A549 (cell line): ENCODE data around the gene MED19. TPM values are rescaled to one million over a fixed set of nuclear protein-coding genes. Genes with fewer than 3 reads are reported as not detected.

Experiments
- ATAC-seq, 2 experiments: fragments of 200-7000 bp in 1 of 2; fragments of >200 bp in 1 of 2; cut with Nextera tagmentation in 1 of 2; cut with Tn5 transposase in 1 of 2; 3 replicates each; pipeline versions ENCODE4 v1.8.0 to v1.9.1; 2018 to 2020; ENCODE audit warnings: mild to moderate bottlenecking in 1 of 2, moderate library complexity in 1 of 2
- CTCF ChIA-PET: fragments of 300-600 bp; sonication (Branson Sonifier 250); formaldehyde crosslinking; extraction: SDS; loops from one replicate; lab custom pipeline; 2021; ENCODE audit warnings: antibody characterized with exemption, inconsistent platforms; lab: Yijun Ruan, JAX
- POLR2A ChIA-PET: fragments of 350-600 bp; formaldehyde crosslinking; extraction: SDS; loops from one replicate; lab custom pipeline; 2021; ENCODE audit warnings: antibody characterized with exemption, inconsistent platforms; lab: Yijun Ruan, JAX
- DNase-seq, 2 experiments: peaks; one replicate each; pipeline versions ENCODE4 v3.0.0 to v3.0.0-alpha.2; 2011 to 2016; ENCODE audit warnings: low read depth in 1 of 2, low spot score in 1 of 2
- FAIRE-seq: peaks from 2 replicates; lab custom pipeline; 2011; peaks lifted over from hg19 to GRCh38; lab: Jason Lieb, UNC
- H3K27ac ChIP-seq, 2 experiments: fragments of >200 bp; sonication (Bioruptor Twin); formaldehyde crosslinking; 3 replicates each; pipeline ENCODE4 v1.5.1; 2016 to 2017
- H3K4me1 ChIP-seq: fragments of >200 bp; sonication (Bioruptor Twin); formaldehyde crosslinking; 3 replicates; pipeline ENCODE4 v1.6.1; 2016
- H3K4me2 ChIP-seq: fragments of >200 bp; sonication (Bioruptor Twin); formaldehyde crosslinking; 3 replicates; pipeline ENCODE4 v1.6.1; 2016
- H3K4me3 ChIP-seq: fragments of >200 bp; sonication (Bioruptor Twin); formaldehyde crosslinking; 3 replicates; pipeline ENCODE4 v1.5.1; 2016
- H3K9me3 ChIP-seq: fragments of >200 bp; sonication (Bioruptor Twin); formaldehyde crosslinking; 3 replicates; pipeline ENCODE4 v1.6.1; 2016
- ATOH8 ChIP-seq: fragments of 250-450 bp; sonication (Bioruptor Pico); IDR thresholded peaks from 2 replicates; pipeline ENCODE4 v1.5.0; 2020; ENCODE audit warnings: low read depth, mild to moderate bottlenecking, moderate library complexity
- CHD2 ChIP-seq: fragments of 150-350 bp; IDR thresholded peaks from 2 replicates; pipeline ENCODE4 v1.6.1; 2014; ENCODE audit warnings: low read length; ENCODE audit not compliant: partially characterized antibody
- CHD4 ChIP-seq: fragments of 200-600 bp; sonication (generic); IDR thresholded peaks from 2 replicates; pipeline ENCODE4 v1.6.1; 2016; ENCODE audit warnings: antibody characterized with exemption, mild to moderate bottlenecking, borderline replicate concordance
- E2F6 ChIP-seq: IDR thresholded peaks from 2 replicates; pipeline ENCODE4 v1.6.1; 2012; ENCODE audit warnings: low read depth, borderline replicate concordance
- EHMT2 ChIP-seq: fragments of 200-600 bp; sonication (generic); IDR thresholded peaks from 2 replicates; pipeline ENCODE4 v1.6.1; 2016; ENCODE audit warnings: antibody characterized with exemption, low read depth, mild to moderate bottlenecking, moderate library complexity
- FOSB ChIP-seq: fragments of 250-450 bp; sonication (Bioruptor Pico); IDR thresholded peaks from 2 replicates; pipeline ENCODE4 v1.5.0; 2020; ENCODE audit warnings: mild to moderate bottlenecking, moderate library complexity
- FOXS1 ChIP-seq: fragments of 250-450 bp; sonication (Bioruptor Pico); IDR thresholded peaks from 2 replicates; pipeline ENCODE4 v1.5.0; 2020; ENCODE audit warnings: mild to moderate bottlenecking, moderate library complexity
- HEYL ChIP-seq: fragments of 250-450 bp; sonication (Bioruptor Pico); IDR thresholded peaks from 2 replicates; pipeline ENCODE4 v1.8.0; 2021; ENCODE audit warnings: mild to moderate bottlenecking, moderate library complexity
- HOXA7 ChIP-seq: fragments of 250-450 bp; sonication (Bioruptor Pico); IDR thresholded peaks from 2 replicates; pipeline ENCODE4 v1.5.0; 2020; ENCODE audit warnings: mild to moderate bottlenecking, moderate library complexity
- HOXB13 ChIP-seq: fragments of 250-450 bp; sonication (Bioruptor Pico); IDR thresholded peaks from 2 replicates; pipeline ENCODE4 v1.5.0; 2020; ENCODE audit warnings: low read depth, mild to moderate bottlenecking, moderate library complexity
- HOXB5 ChIP-seq: fragments of 250-450 bp; sonication (Bioruptor Pico); IDR thresholded peaks from 2 replicates; pipeline ENCODE4 v1.5.0; 2020; ENCODE audit warnings: mild to moderate bottlenecking, moderate library complexity
- JUN ChIP-seq, 2 experiments: fragments of >200 bp; sonication (Bioruptor Twin); formaldehyde crosslinking; IDR thresholded peaks; 2 replicates in 1 of 2; 3 replicates in 1 of 2; pipeline ENCODE4 v1.6.1; 2016 to 2017
- KDM1A ChIP-seq: fragments of 200-600 bp; sonication (generic); IDR thresholded peaks from 2 replicates; pipeline ENCODE4 v1.6.1; 2016; ENCODE audit warnings: low read depth, mild to moderate bottlenecking
- MAFK ChIP-seq: fragments of 450-650 bp; IDR thresholded peaks from 2 replicates; pipeline ENCODE4 v1.6.1; 2014; ENCODE audit not compliant: partially characterized antibody
- NPAS2 ChIP-seq: fragments of 250-450 bp; sonication (Bioruptor Pico); IDR thresholded peaks from 2 replicates; pipeline ENCODE4 v1.8.0; 2022; ENCODE audit warnings: mild to moderate bottlenecking, moderate library complexity, borderline replicate concordance
- NR3C1 ChIP-seq: fragments of >200 bp; sonication (Bioruptor Twin); formaldehyde crosslinking; IDR thresholded peaks from 3 replicates; pipeline ENCODE4 v1.6.1; 2017
- PBX3 ChIP-seq: IDR thresholded peaks from 2 replicates; pipeline ENCODE4 v1.6.1; 2012
- PHF8 ChIP-seq: fragments of 200-600 bp; sonication (generic); IDR thresholded peaks from 2 replicates; pipeline ENCODE4 v1.6.1; 2016; ENCODE audit warnings: low read depth, mild to moderate bottlenecking, antibody characterized with exemption, moderate library complexity, borderline replicate concordance
- POLR2A ChIP-seq: IDR thresholded peaks from 2 replicates; pipeline ENCODE4 v1.6.1; 2012; ENCODE audit warnings: mild to moderate bottlenecking, low read length
- RAD21 ChIP-seq, 2 experiments: fragments of >200 bp in 1 of 2; sonication (Bioruptor Twin) in 1 of 2; formaldehyde crosslinking in 1 of 2; IDR thresholded peaks in 1 of 2; conservative IDR thresholded peaks in 1 of 2; 2 replicates in 1 of 2; 3 replicates in 1 of 2; pipeline ENCODE4 v1.6.1; 2012 to 2018; ENCODE audit warnings: inconsistent platforms in 1 of 2
- RARB ChIP-seq: fragments of 250-450 bp; sonication (Bioruptor Pico); IDR thresholded peaks from 2 replicates; pipeline ENCODE4 v1.8.0; 2021; ENCODE audit warnings: mild to moderate bottlenecking, moderate library complexity
- REST ChIP-seq: fragments of 200-600 bp; sonication (generic); IDR thresholded peaks from 2 replicates; pipeline ENCODE4 v1.6.1; 2016; ENCODE audit warnings: antibody characterized with exemption, mild to moderate bottlenecking, moderate library complexity
- RFX5 ChIP-seq: fragments of 450-650 bp; IDR thresholded peaks from 2 replicates; pipeline ENCODE4 v1.7.1; 2014; ENCODE audit warnings: antibody characterized with exemption, mild to moderate bottlenecking, moderate library complexity
- SREBF2 ChIP-seq: fragments of 450-650 bp; IDR thresholded peaks from 2 replicates; pipeline ENCODE4 v1.6.1; 2014; ENCODE audit warnings: mild to moderate bottlenecking, moderate library complexity
- ZFP36 ChIP-seq: fragments of 450-650 bp; IDR thresholded peaks from 2 replicates; pipeline ENCODE4 v1.6.1; 2014; ENCODE audit warnings: borderline replicate concordance; ENCODE audit not compliant: partially characterized antibody
- ZNF302 ChIP-seq: fragments of 250-450 bp; sonication (Bioruptor Pico); IDR thresholded peaks from 2 replicates; pipeline ENCODE4 v1.9.0; 2021; ENCODE audit warnings: inconsistent platforms, mild to moderate bottlenecking, moderate library complexity
- ZSCAN20 ChIP-seq: fragments of 250-450 bp; sonication (Bioruptor Pico); IDR thresholded peaks from 2 replicates; pipeline ENCODE4 v1.8.0; 2022; ENCODE audit warnings: mild to moderate bottlenecking, moderate library complexity
- WGBS: methylation state at CpG from one replicate; pipeline ENCODE4 v1.1.6; 2017; ENCODE audit errors: missing lambda C conversion rate; 5-methylcytosine and 5-hydroxymethylcytosine counted together
- polyA minus RNA-seq: library from RNA; depleted of rRNA, polyadenylated mRNA; stranded (reverse); fragments of >200 nt; gene quantifications from 2 replicates; pipeline ENCODE4 v1.2.3, GENCODE V29; 2011; rRNA and poly(A)+ RNA removed
- polyA plus RNA-seq, 4 experiments: library from polyadenylated mRNA; depleted of rRNA in 3 of 4; stranded (reverse); fragments of >200 nt; fragmentation: RNase III in 1 of 4; extraction: RNeasy Plus Mini Kit Qiagen cat#74134 plus additional on column Dnase treatment in 1 of 4; gene quantifications; 2 replicates in 3 of 4; 3 replicates in 1 of 4; pipeline ENCODE4 v1.2.3, GENCODE V29; 2011 to 2017

The MED19 gene
- polyA plus RNA-seq (2011; rRNA removed) (33.5 and 38.5 TPM in 2 replicates), polyA plus RNA-seq (2017; fragmentation: RNase III; extraction: RNeasy Plus Mini Kit Qiagen cat#74134 plus additional on column Dnase treatment) (22.5 to 23.5 TPM (median 23.3 TPM) in 3 replicates), polyA minus RNA-seq (10.7 and 11.7 TPM in 2 replicates)
- polyA plus RNA-seq (2012; cell fraction: cytosol; rRNA removed), result 40.9 and 44.2 TPM in 2 replicates
- polyA plus RNA-seq (2012; cell fraction: nucleus; rRNA removed), result 21.2 and 42.9 TPM in 2 replicates

GRCh38 chr11:57711414-57712255 lies at the start of gene MED19:
Gene MED19 (minus strand): TSS chr11:57712215. CDS start chr11:57712179, 36 bp downstream.
- TF ChIP-seq NPAS2 (no peak), PHF8 (peak; percentile 61), E2F6 (peak; percentile 22; the same call in 1 of the 2 replicates), RARB (no peak), SREBF2 (no peak), HOXB13 (CRISPR knock-in tag) (no peak), PBX3 (no peak), HOXA7 (no peak), RFX5 (peak; percentile 37; the same call in 1 of the 2 replicates), FOSB (CRISPR knock-in tag) (no peak), CHD4 (no peak), ZNF302 (CRISPR knock-in tag) (no peak), NR3C1 (no peak), JUN (IDR thresholded peaks at IDR 0.05) (peak; percentile 23 to 68; a peak in 2 of 5 replicates), EHMT2 (no peak), HOXB5 (CRISPR knock-in tag) (no peak), ZFP36 (no peak), KDM1A (no peak), CHD2 (no peak), POLR2A (peak; percentile 57), ATOH8 (CRISPR knock-in tag) (no peak)
- Histone ChIP-seq H3K4me1 (peaks cover 32% of the 10 kb centered on the region), H3K27ac (peak within 1 kb of the TSS; percentile 92 to 96), H3K4me3 (peak within 1 kb of the TSS; percentile 95), H3K4me2 (peak within 1 kb of the TSS; percentile 93), H3K9me3 (no peaks in the 10 kb centered on the region)
- WGBS, result under 1% methylated on average over 33 of the region's 51 CpGs
- ATAC-seq, result peak; percentile 77 to 81
- ChIA-PET CTCF (interaction anchor here (1.0 to 5.4 kb wide), 4 partner anchors 12 to 144 kb away, joined by 3 to 19 read pairs (median 4); partner anchors contain the start of gene UBE2L6), POLR2A (interaction anchor here (0.6 to 1.4 kb wide), 16 partner anchors 10 to 805 kb away, joined by 3 to 23 read pairs (median 5); partner anchors contain the start of genes BTBD18, CTNND1, SELENOH and ZDHHC5)
- FAIRE-seq, result peak; percentile 46
- DNase-seq, result peak; percentile 75 to 89

GRCh38 chr11:57758174-57758573 lies 46.2 kb upstream of the MED19 start:
- Histone ChIP-seq H3K4me3 (no peak overlapping the region), H3K4me2 (no peak overlapping the region), H3K4me1 (no peaks in the 10 kb centered on the region), H3K9me3 (no peaks in the 10 kb centered on the region), H3K27ac (no peak overlapping the region)
- no peak for DNase-seq
- ChIA-PET CTCF (interaction anchor here (1.4 to 12.4 kb wide), 2 partner anchors 14 to 43 kb away, joined by 3 to 216 read pairs; no protein-coding TSS in a partner anchor), POLR2A (no interaction called here)
- ATAC-seq, result no peak
- TF ChIP-seq ZSCAN20, result no peak
- no peak for TF ChIP-seq RAD21 (conservative IDR thresholded peaks at IDR 0.05 in 1 of 2, IDR thresholded peaks at IDR 0.05 in 1 of 2)
- no peak for TF ChIP-seq REST
- TF ChIP-seq PHF8, result no peak
- TF ChIP-seq FOSB (CRISPR knock-in tag), result no peak
- TF ChIP-seq MAFK, result no peak
- no peak for TF ChIP-seq HEYL
- TF ChIP-seq FOXS1 (CRISPR knock-in tag), result no peak
- 78% methylated on average over 3 of the region's 3 CpGs for WGBS
- no peak for FAIRE-seq
